ENCODE results near the gene UBTD1. TPM values are rescaled to one million over a fixed set of nuclear protein-coding genes. Genes with fewer than 3 reads are reported as not detected.

UBTD1 gene
- total and polyA plus RNA-seq, 10 of the 15 experiments (the other 5 are each of a cell fraction or from before 2014, with no cell fraction given) = 0.04 to 1.5 (median 1.2) TPM; not detected in 1

DNA sequence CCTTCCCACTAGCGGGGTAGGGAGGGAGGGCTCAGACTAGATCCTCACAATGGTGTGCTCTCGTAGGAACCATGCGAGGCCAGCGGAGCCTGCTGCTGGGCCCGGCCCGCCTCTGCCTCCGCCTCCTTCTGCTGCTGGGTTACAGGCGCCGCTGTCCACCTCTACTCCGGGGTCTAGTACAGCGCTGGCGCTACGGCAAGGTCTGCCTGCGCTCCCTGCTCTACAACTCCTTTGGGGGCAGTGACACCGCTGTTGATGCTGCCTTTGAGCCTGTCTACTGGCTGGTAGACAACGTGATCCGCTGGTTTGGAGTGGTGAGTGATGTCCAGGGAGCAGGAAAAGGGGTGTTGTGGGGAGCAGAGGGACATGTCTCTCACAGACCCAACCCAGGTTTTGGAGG, 47.1 kb upstream of the UBTD1 start:
- Histone ChIP-seq H3K4me3 (no peak overlapping the region), H3K4me2 (ENCODE audit: control insufficient read depth, insufficient read depth) (no peak overlapping the region), H3K9ac (ENCODE audit: control insufficient read depth, insufficient read depth, low read length) (no peak overlapping the region), H3K79me2 (ENCODE audit: control insufficient read depth, insufficient read depth, low read length) (peaks cover 10% of the 10 kb centered on the region), H4K20me1 (ENCODE audit: control insufficient read depth, insufficient read depth) (no peaks in the 10 kb centered on the region), H3K27ac (ENCODE audit: control insufficient read depth, insufficient read depth) (no peak overlapping the region), H3K9me3 (replicated peaks; ENCODE audit: control insufficient read depth, insufficient read depth, low read length) (no peaks in the 10 kb centered on the region), H2AFZ (ENCODE audit: control insufficient read depth, low read depth, low read length) (no peak overlapping the region), H3K36me3 (ENCODE audit: control insufficient read depth in 2 of 2, insufficient read depth in 2 of 2, low read length in 1 of 2) (peaks cover 1 to 14% of the 10 kb centered on the region in 2 experiments; a peak in 3 of 4 replicates), H3K4me1 (ENCODE audit: control insufficient read depth, insufficient read depth, low read length) (peaks cover 8% of the 10 kb centered on the region), H3K27me3 (replicated peaks in 1 of 2; ENCODE audit: control insufficient read depth in 2 of 2, insufficient read depth in 2 of 2, low read length in 1 of 2) (no peaks in the 10 kb centered on the region)
- BruUV-seq (replicated peaks) = no TSS peak
- CTCF ChIA-PET = no interaction called here
- FAIRE-seq (no peak), DNase-seq (ENCODE audit: low read depth, low spot score) (no peak), ATAC-seq (no peak)
- 0 out of 2 replicates have a peak, but pooled peaks have one; percentile 27 for TF ChIP-seq POLR2A (IDR thresholded peaks at IDR 0.05; ENCODE audit: low read depth, low read length)
- TF ChIP-seq, protein P1, sequence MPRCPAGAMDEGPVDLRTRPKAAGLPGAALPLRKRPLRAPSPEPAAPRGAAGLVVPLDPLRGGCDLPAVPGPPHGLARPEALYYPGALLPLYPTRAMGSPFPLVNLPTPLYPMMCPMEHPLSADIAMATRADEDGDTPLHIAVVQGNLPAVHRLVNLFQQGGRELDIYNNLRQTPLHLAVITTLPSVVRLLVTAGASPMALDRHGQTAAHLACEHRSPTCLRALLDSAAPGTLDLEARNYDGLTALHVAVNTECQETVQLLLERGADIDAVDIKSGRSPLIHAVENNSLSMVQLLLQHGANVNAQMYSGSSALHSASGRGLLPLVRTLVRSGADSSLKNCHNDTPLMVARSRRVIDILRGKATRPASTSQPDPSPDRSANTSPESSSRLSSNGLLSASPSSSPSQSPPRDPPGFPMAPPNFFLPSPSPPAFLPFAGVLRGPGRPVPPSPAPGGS (IDR thresholded peaks at IDR 0.05; ENCODE audit: borderline replicate concordance, insufficient read depth, low read depth, low read length, poor library complexity, severe bottlenecking) = peak; percentile 7
- TF ChIP-seq CEBPB (IDR thresholded peaks at IDR 0.05; ENCODE audit: borderline replicate concordance in 1 of 2, low read depth in 2 of 2, low read length in 2 of 2) = no peak
- RAD21 ChIA-PET (ENCODE audit: unreplicated experiment) = no interaction called here
- SMC1A ChIA-PET (ENCODE audit: uncharacterized antibody, unreplicated experiment) = no interaction called here
- POLR2A ChIA-PET = no interaction called here
- 96% methylated on average over 17 of the region's 17 CpGs for WGBS (ENCODE audit: insufficient coverage, insufficient replicate concordance, low lambda C conversion rate, missing lambda C conversion rate)
- in situ Hi-C loops (cut with MboI) (no loop called here), intact Hi-C loops (cut with micrococcal nuclease; ENCODE audit: unreplicated experiment) (no loop called here)

- ChIA-PET SMC1A (ENCODE audit: uncharacterized antibody, unreplicated experiment) (interaction anchor here (1.4 kb wide), 1 partner anchor 9 kb away, joined by 3 read pairs; no protein-coding TSS in a partner anchor), RAD21 (ENCODE audit: unreplicated experiment) (no interaction called here)
- in situ Hi-C loops (cut with MboI) = no loop called here
- TF ChIP-seq, protein P2, sequence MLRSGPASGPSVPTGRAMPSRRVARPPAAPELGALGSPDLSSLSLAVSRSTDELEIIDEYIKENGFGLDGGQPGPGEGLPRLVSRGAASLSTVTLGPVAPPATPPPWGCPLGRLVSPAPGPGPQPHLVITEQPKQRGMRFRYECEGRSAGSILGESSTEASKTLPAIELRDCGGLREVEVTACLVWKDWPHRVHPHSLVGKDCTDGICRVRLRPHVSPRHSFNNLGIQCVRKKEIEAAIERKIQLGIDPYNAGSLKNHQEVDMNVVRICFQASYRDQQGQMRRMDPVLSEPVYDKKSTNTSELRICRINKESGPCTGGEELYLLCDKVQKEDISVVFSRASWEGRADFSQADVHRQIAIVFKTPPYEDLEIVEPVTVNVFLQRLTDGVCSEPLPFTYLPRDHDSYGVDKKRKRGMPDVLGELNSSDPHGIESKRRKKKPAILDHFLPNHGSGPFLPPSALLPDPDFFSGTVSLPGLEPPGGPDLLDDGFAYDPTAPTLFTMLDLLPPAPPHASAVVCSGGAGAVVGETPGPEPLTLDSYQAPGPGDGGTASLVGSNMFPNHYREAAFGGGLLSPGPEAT (IDR thresholded peaks at IDR 0.05; ENCODE audit: low read depth) = no peak
- TF ChIP-seq TAF1 (IDR thresholded peaks at IDR 0.05; ENCODE audit: borderline replicate concordance, low read depth, low read length) = no peak
- TF ChIP-seq SMC3 (IDR thresholded peaks at IDR 0.05; ENCODE audit: borderline replicate concordance, low read length) = no peak
- no peak for TF ChIP-seq JUNB (IDR thresholded peaks at IDR 0.05)
- no peak for TF ChIP-seq BRCA1 (IDR thresholded peaks at IDR 0.05; ENCODE audit: low read depth, low read length)
- TF ChIP-seq NFIC (IDR thresholded peaks at IDR 0.05; ENCODE audit: low read depth, low read length) = no peak
- TF ChIP-seq USF2 (IDR thresholded peaks at IDR 0.05; ENCODE audit: borderline replicate concordance, low read depth, low read length) = no peak
- TF ChIP-seq ZBED1 (IDR thresholded peaks at IDR 0.05; ENCODE audit: borderline replicate concordance) = no peak
- TF ChIP-seq PAX8 (IDR thresholded peaks at IDR 0.05) = no peak
- no peak for TF ChIP-seq ZNF622 (IDR thresholded peaks at IDR 0.05)
These were observed 46.4 kb upstream of the UBTD1 start for GRCh38 chr10:97452352-97452751.

More at GRCh38 chr10:97452352-97452751, 46.4 kb upstream of the UBTD1 start:
- Histone ChIP-seq H3K4me2 (ENCODE audit: control insufficient read depth, insufficient read depth) (no peak overlapping the region), H3K9me3 (replicated peaks; ENCODE audit: control insufficient read depth, insufficient read depth, low read length) (no peaks in the 10 kb centered on the region), H3K9ac (ENCODE audit: control insufficient read depth, insufficient read depth, low read length) (no peak overlapping the region), H3K4me3 (no peak overlapping the region), H3K79me2 (ENCODE audit: control insufficient read depth, insufficient read depth, low read length) (peaks cover 3% of the 10 kb centered on the region), H2AFZ (ENCODE audit: control insufficient read depth, low read depth, low read length) (no peak overlapping the region), H3K4me1 (ENCODE audit: control insufficient read depth, insufficient read depth, low read length) (peaks cover 1% of the 10 kb centered on the region), H4K20me1 (ENCODE audit: control insufficient read depth, insufficient read depth) (no peaks in the 10 kb centered on the region), H3K36me3 (ENCODE audit: control insufficient read depth in 2 of 2, insufficient read depth in 2 of 2, low read length in 1 of 2) (peaks cover 1 to 21% of the 10 kb centered on the region in 2 experiments), H3K27ac (ENCODE audit: control insufficient read depth, insufficient read depth) (no peak overlapping the region), H3K27me3 (replicated peaks in 1 of 2; ENCODE audit: control insufficient read depth in 2 of 2, insufficient read depth in 2 of 2, low read length in 1 of 2) (no peaks in the 10 kb centered on the region)
- ChIA-PET POLR2A (no interaction called here), CTCF (no interaction called here)
- FAIRE-seq (no peak), DNase-seq (ENCODE audit: low read depth, low spot score) (no peak), ATAC-seq (no peak)
- WGBS (ENCODE audit: insufficient coverage, insufficient replicate concordance, low lambda C conversion rate, missing lambda C conversion rate) = 83% methylated on average over 5 of the region's 6 CpGs
- BruUV-seq (replicated peaks) = no TSS peak
- intact Hi-C loops (cut with micrococcal nuclease; ENCODE audit: unreplicated experiment) = no loop called here

Data from GM12878 (cell line).